ENCODE results near the gene PEX12. TPM values are rescaled to one million over a fixed set of nuclear protein-coding genes. Genes with fewer than 3 reads are reported as not detected.
"Not testable (repeated sequence)": the region's sequence is repeated elsewhere in the genome, so short reads cannot be mapped to it uniquely, and the experiment has no call there.

The PEX12 gene
- total RNA-seq, 1 donor: 3.1 TPM

DNA sequence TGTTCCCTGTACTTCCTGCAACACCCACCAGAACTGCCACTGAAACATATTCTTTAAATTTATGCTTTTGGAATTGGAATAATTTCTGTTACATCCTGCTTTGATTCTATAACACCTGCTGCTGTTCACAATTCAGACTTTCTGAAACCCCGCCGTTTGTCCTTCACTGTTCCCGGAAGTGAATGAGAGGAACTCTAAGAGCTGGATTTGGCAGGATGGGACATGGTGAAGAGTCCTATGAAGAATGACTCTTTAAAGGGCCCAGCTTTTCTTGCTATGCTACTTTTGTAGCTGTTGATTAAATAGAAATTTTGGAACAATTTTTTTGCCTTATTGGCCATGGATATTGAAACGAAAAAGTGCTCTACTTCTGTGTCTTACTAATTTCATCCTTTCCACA is 17.7 kb upstream of the PEX12 start:
- Histone ChIP-seq H3K4me3 (ENCODE audit: low read length) (no peak overlapping the region), H3K27me3 (ENCODE audit: insufficient read depth, low read length) (no peaks in the 10 kb centered on the region), H3K9me3 (ENCODE audit: low read depth, low read length) (no peaks in the 10 kb centered on the region), H3K4me1 (ENCODE audit: insufficient read depth, low read length) (peaks cover under 1% of the 10 kb centered on the region)

- H3K4me3 ChIP-seq (ENCODE audit: low read length): peak overlapping the region; percentile 76
- H3K9me3 ChIP-seq (ENCODE audit: low read depth, low read length): no peaks in the 10 kb centered on the region
- H3K27me3 ChIP-seq (ENCODE audit: insufficient read depth, low read length): no peaks in the 10 kb centered on the region
- H3K4me1 ChIP-seq (ENCODE audit: insufficient read depth, low read length): peaks cover 20% of the 10 kb centered on the region
Measured at GRCh38 chr17:35588196-35588920, 10.0 kb upstream of the PEX12 start.

DNA sequence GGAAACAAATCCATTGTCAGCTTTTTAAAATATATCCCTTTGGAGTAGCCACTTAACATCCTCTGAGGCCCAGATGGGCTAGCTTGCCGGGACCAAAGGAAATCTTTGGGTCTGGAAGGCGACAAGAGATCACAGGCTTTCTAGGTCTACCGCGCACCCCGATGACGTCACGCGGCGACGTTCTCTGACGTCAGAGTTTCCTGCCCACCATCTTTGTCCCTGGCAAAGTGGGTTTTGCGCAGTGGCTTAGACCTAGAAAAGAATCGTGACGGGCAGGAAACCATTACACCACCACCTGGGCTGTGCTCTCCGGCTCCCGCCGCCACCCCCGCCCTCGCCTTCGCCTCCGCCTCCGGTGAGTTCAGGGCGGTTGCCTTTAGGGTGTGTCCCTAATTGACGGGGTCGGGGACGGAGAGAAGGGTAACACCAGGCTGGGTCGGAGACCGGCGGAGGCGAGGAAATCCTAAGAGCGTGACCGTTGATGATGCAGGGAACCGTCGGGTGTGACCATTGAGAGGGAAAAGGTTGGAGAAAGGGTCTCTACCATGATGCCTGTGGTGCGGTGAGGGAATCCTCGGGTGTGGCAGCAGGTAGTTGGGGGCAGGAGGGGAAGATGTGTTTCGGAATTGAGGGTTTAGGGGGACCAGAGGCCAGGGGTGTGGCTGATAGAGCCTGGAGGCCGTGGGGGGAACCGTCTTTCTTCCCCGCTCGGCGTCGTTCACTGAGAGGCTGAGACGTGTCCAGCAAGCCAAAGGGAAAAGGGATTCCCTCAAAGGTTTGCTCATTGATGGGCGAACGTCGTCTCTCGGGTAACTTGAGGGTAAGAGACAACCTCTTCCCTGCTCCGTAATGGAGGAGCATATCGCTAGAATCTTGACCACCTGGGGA is 8.9 kb upstream of the PEX12 start, which contains the start of gene AP2B1:
TSS of gene AP2B1 (plus strand) at position 249 of the 888 bp plus-strand sequence. CDS start 6,709 bp downstream, outside the sequence.
- Histone ChIP-seq H3K4me3 (ENCODE audit: low read length) (peak within 1 kb of the TSS; percentile 76), H3K27me3 (ENCODE audit: insufficient read depth, low read length) (no peaks in the 10 kb centered on the region), H3K4me1 (ENCODE audit: insufficient read depth, low read length) (peaks cover 20% of the 10 kb centered on the region), H3K9me3 (ENCODE audit: low read depth, low read length) (no peaks in the 10 kb centered on the region)

DNA sequence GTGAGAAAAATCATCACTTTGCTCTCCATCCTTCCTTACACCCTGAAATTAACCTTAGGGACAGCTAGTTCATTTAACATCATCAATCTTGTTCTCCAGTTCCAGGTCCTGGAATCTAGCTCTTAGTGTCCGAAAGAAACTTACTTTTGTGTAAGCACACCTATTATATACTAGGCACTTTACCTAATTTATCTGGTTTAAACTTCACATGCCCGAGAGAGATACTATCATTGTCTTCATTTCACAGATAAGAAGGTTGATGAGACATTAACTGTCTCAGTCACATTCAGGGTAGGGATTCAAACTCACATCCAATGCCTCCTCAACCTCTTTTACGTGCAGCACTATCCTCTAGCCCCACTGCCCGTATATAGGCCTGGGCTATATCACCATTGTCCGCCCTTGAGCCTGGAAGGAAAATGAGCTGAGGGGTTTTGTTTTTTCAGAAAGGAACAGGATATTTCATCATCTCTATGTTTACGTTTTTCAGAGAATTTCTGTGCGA is 8.2 kb upstream of the PEX12 start:
- peak overlapping the region; percentile 76 for H3K4me3 ChIP-seq (ENCODE audit: low read length)
- no peaks in the 10 kb centered on the region for H3K9me3 ChIP-seq (ENCODE audit: low read depth, low read length)
- peaks cover 20% of the 10 kb centered on the region for H3K4me1 ChIP-seq (ENCODE audit: insufficient read depth, low read length)
- H3K27me3 ChIP-seq (ENCODE audit: insufficient read depth, low read length): no peaks in the 10 kb centered on the region

DNA sequence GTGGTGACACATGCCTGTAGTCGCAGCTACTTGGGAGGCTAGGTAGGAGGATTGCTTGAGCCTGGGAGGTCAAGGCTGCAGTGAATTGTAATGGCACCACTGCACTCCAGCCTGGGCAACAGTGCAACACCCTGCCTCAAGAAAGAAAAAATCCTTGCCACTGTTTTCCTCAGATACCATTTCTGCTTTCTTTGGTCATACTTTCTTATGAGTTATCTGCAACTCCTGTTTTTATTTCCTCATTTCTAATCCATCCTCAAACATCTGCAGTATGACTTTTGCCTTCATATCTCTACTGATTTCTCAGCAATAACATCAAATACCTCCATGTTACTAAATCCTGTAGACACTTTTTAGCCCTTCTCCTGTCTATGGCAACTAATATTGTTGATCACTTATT is 5.7 kb upstream of the PEX12 start:
- no peaks in the 10 kb centered on the region for H3K27me3 ChIP-seq (ENCODE audit: insufficient read depth, low read length)

GRCh38 chr17:35578929-35579432 is 610 bp upstream of the PEX12 start:
- Histone ChIP-seq H3K4me1 (ENCODE audit: insufficient read depth, low read length) (peaks cover 17% of the 10 kb centered on the region), H3K4me3 (ENCODE audit: low read length) (peak overlapping the region; percentile 64), H3K27me3 (ENCODE audit: insufficient read depth, low read length) (no peaks in the 10 kb centered on the region), H3K9me3 (ENCODE audit: low read depth, low read length) (no peaks in the 10 kb centered on the region)

More for the DNA sequence above, 5.7 kb upstream of the PEX12 start:
- Histone ChIP-seq H3K9me3 (ENCODE audit: low read depth, low read length) (no peaks in the 10 kb centered on the region), H3K4me3 (ENCODE audit: low read length) (no peak overlapping the region), H3K4me1 (ENCODE audit: insufficient read depth, low read length) (peaks cover 20% of the 10 kb centered on the region)

GRCh38 chr17:35577830-35578196 is 558 bp downstream of the PEX12 start:
- Histone ChIP-seq H3K9me3 (ENCODE audit: low read depth, low read length) (no peaks in the 10 kb centered on the region), H3K4me3 (ENCODE audit: low read length) (peak overlapping the region; percentile 64), H3K4me1 (ENCODE audit: insufficient read depth, low read length) (peaks cover 17% of the 10 kb centered on the region), H3K27me3 (ENCODE audit: insufficient read depth, low read length) (no peaks in the 10 kb centered on the region)

- Histone ChIP-seq H3K4me3 (ENCODE audit: low read length) (no peak overlapping the region), H3K27me3 (ENCODE audit: insufficient read depth, low read length) (no peaks in the 10 kb centered on the region), H3K9me3 (ENCODE audit: low read depth, low read length) (no peaks in the 10 kb centered on the region)
Measured at GRCh38 chr17:35575759-35576158, 2.6 kb downstream of the PEX12 start.

GRCh38 chr17:35569405-35569804 is 9.0 kb downstream of the PEX12 start:
- Histone ChIP-seq H3K9me3 (ENCODE audit: low read depth, low read length) (no peaks in the 10 kb centered on the region), H3K27me3 (ENCODE audit: insufficient read depth, low read length) (no peaks in the 10 kb centered on the region), H3K4me3 (ENCODE audit: low read length) (no peak overlapping the region), H3K4me1 (ENCODE audit: insufficient read depth, low read length) (peaks cover 23% of the 10 kb centered on the region)

More at GRCh38 chr17:35575759-35576158, 2.6 kb downstream of the PEX12 start:
- H3K4me1 ChIP-seq (ENCODE audit: insufficient read depth, low read length): peaks cover 17% of the 10 kb centered on the region

- Histone ChIP-seq H3K4me1 (ENCODE audit: insufficient read depth, low read length) (peaks cover 23% of the 10 kb centered on the region), H3K4me3 (ENCODE audit: low read length) (peak overlapping the region; percentile 95), H3K9me3 (ENCODE audit: low read depth, low read length) (no peaks in the 10 kb centered on the region), H3K27me3 (ENCODE audit: insufficient read depth, low read length) (no peaks in the 10 kb centered on the region)
Measured at GRCh38 chr17:35568561-35568960, 9.8 kb downstream of the PEX12 start.

DNA sequence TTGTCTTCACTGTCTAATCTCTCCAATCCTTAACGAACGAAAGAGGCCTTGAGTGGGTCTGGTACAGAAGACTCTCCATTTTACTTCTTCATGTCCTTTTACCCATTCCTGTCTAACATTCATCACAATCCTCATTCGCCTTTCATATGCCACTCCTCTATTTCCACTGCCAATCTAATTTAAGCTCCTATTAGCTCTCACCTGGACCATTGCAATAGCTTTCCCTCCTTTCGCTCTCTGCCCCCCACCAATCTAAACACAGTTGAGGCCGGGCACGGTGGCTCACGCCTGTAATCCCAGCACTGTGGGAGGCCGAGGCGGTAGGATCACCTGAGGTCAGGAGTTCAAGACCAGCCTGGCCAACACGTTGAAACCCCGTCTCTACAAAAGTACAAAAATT is 11.4 kb downstream of the PEX12 start:
- H3K27me3 ChIP-seq (ENCODE audit: insufficient read depth, low read length): no peaks in the 10 kb centered on the region
- H3K9me3 ChIP-seq (ENCODE audit: low read depth, low read length): no peaks in the 10 kb centered on the region
- no peak overlapping the region for H3K4me3 ChIP-seq (ENCODE audit: low read length)
- peaks cover 23% of the 10 kb centered on the region for H3K4me1 ChIP-seq (ENCODE audit: insufficient read depth, low read length)

DNA sequence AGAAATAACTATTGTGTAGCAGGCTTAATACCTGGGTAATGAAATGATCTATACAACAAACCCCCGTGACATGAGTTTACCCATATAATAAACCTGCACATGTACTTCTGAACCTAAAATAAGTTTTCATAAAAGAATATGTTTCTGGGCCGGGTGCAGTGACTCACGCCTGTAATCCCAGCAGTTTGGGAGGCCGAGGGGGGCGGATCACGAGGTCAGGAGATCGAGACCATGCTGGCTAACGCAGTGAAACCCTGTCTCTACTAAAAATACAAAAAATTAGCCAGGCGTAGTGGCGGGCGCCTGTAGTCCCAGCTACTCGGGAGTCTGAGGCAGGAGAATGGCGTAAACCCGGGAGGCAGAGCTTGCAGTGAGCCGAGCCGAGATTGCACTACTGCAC is 15.2 kb downstream of the PEX12 start:
- H3K27me3 ChIP-seq (ENCODE audit: insufficient read depth, low read length); H3K4me1 ChIP-seq (ENCODE audit: insufficient read depth, low read length); H3K4me3 ChIP-seq (ENCODE audit: low read length); H3K9me3 ChIP-seq (ENCODE audit: low read depth, low read length): not testable (repeated sequence)

GRCh38 chr17:35560703-35561102 is 17.7 kb downstream of the PEX12 start, which contains the start of gene SLFN14:
SLFN14 (minus strand) TSS chr17:35560819; CDS start chr17:35558062, 2,757 bp downstream.
- H3K27me3 ChIP-seq (ENCODE audit: insufficient read depth, low read length): no peaks in the 10 kb centered on the region
- H3K9me3 ChIP-seq (ENCODE audit: low read depth, low read length): no peaks in the 10 kb centered on the region
- H3K4me1 ChIP-seq (ENCODE audit: insufficient read depth, low read length): no peaks in the 10 kb centered on the region
- H3K4me3 ChIP-seq (ENCODE audit: low read length): no peak within 1 kb of the TSS

- H3K4me1 ChIP-seq (ENCODE audit: insufficient read depth, low read length): no peaks in the 10 kb centered on the region
- H3K9me3 ChIP-seq (ENCODE audit: low read depth, low read length): no peaks in the 10 kb centered on the region
- no peaks in the 10 kb centered on the region for H3K27me3 ChIP-seq (ENCODE audit: insufficient read depth, low read length)
- H3K4me3 ChIP-seq (ENCODE audit: low read length): no peak overlapping the region
Measured at GRCh38 chr17:35559495-35560210, 18.7 kb downstream of the PEX12 start.
